Right forelimb (tissue), 1 donor: Measurements from ENCODE around the gene WDR70.
"Not testable (repeated sequence)": the region's sequence is repeated elsewhere in the genome, so short reads cannot be mapped to it uniquely, and the experiment has no call there.

Experiments used
- DNase-seq: peaks from one replicate; pipeline ENCODE4 v3.0.0-alpha.2; 2018

Gene WDR70

GRCh38 chr5:37654566-37654965 lies 275.4 kb downstream of the WDR70 start:
- DNase-seq, result not testable (repeated sequence)

GRCh38 chr5:37657046-37657445 lies 277.9 kb downstream of the WDR70 start:
- DNase-seq, result no peak

- no peak for DNase-seq
Measured at GRCh38 chr5:37658440-37658839, 279.3 kb downstream of the WDR70 start.

GRCh38 chr5:37660319-37660718 lies 281.2 kb downstream of the WDR70 start:
- no peak for DNase-seq

GRCh38 chr5:37661227-37661920 lies 282.3 kb downstream of the WDR70 start:
- DNase-seq, result no peak

- DNase-seq, result no peak
Measured at GRCh38 chr5:37661951-37662350, 282.8 kb downstream of the WDR70 start.

- no peak for DNase-seq
Measured at GRCh38 chr5:37662362-37662761, 283.2 kb downstream of the WDR70 start.

GRCh38 chr5:37662789-37663485 lies 283.8 kb downstream of the WDR70 start:
- DNase-seq, result no peak

DNA sequence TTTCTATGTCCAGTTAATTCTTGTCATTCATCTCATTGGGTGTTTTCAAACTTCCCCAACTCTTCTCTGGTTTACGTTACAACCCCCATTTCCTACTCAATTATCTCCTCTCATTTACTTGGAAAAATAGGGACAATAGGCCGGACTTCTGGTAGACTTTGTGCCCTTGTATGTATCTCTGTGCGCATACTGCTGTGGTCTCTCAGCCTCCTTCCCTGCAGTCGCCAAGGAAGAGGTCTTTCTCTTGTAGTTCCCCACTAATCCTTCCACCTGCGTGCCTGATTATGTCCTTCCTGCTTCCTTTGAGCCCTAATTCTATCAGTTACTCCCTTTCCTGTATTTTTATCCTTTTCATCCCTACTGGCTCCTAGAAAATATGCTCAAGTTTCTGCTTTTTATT lies 284.4 kb downstream of the WDR70 start:
- DNase-seq, result no peak

- DNase-seq, result no peak
Measured at GRCh38 chr5:37664551-37664950, 285.4 kb downstream of the WDR70 start.

- no peak for DNase-seq
Measured at GRCh38 chr5:37665272-37665671, 286.2 kb downstream of the WDR70 start.

DNA sequence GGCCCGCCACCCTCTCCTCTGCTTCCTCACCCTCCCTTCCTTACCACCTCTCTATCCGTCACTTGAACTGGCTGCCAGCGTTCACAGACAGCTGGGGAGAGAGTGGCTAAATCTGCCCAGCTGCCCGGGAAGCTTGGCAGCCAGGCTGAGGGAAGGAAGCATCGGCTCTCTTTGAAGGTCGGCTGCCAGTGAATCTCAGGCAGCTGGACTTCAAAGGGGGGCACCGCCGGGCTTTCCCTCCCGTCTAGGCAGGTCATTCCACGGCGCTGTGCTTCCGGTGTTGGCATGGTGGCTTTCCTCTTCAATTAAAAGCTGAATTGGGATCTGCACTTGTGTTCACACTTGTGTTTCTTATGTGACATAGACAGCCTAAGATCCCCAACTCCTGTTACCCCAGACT lies 286.8 kb downstream of the WDR70 start:
- peak; percentile 71 for DNase-seq

- DNase-seq, result no peak
Measured at GRCh38 chr5:37667430-37667829, 288.3 kb downstream of the WDR70 start.

GRCh38 chr5:37667846-37668245 lies 288.7 kb downstream of the WDR70 start:
- DNase-seq, result no peak

GRCh38 chr5:37668524-37669047 lies 289.5 kb downstream of the WDR70 start:
- DNase-seq, result no peak

- not testable (repeated sequence) for DNase-seq
Measured at GRCh38 chr5:37672118-37672588, 293.0 kb downstream of the WDR70 start.

DNA sequence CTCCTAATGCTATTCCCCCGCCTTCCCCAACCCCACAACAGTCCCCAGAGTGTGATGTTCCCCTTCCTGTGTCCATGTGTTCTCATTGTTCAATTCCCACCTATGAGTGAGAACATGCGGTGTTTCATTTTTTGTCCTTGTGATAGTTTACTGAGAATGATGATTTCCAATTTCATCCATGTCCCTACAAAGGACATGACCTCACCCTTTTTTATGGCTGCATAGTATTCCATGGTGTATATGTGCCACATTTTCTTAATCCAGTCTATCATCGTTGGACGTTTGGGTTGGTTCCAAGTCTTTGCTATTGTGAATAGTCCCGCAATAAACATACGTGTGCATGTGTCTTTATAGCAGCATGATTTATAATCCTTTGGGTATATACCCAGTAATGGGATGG lies 295.2 kb downstream of the WDR70 start:
- DNase-seq, result not testable (repeated sequence)

DNA sequence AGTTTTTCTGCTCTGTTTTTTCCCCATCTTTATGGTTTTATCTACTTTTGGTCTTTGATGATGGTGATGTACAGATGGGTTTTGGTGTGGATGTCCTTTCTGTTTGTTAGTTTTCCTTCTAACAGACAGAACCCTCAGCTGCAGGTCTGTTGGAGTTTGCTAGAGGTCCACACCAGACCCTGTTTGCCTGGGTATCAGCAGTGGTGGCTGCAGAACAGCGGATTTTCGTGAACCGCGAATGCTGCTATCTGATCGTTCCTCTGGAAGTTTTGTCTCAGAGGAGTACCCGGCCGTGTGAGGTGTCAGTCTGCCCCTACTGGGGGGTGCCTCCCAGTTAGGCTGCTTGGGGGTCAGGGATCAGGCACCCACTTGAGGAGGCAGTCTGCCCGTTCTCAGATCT lies 300.2 kb downstream of the WDR70 start:
- not testable (repeated sequence) for DNase-seq

GRCh38 chr5:37679903-37680302 lies 300.8 kb downstream of the WDR70 start:
- DNase-seq, result not testable (repeated sequence)

- DNase-seq, result no peak
Measured at GRCh38 chr5:37683072-37683471, 304.0 kb downstream of the WDR70 start.

GRCh38 chr5:37685211-37685610 lies 306.1 kb downstream of the WDR70 start:
- no peak for DNase-seq

GRCh38 chr5:37685816-37686215 lies 306.7 kb downstream of the WDR70 start:
- DNase-seq, result no peak

DNA sequence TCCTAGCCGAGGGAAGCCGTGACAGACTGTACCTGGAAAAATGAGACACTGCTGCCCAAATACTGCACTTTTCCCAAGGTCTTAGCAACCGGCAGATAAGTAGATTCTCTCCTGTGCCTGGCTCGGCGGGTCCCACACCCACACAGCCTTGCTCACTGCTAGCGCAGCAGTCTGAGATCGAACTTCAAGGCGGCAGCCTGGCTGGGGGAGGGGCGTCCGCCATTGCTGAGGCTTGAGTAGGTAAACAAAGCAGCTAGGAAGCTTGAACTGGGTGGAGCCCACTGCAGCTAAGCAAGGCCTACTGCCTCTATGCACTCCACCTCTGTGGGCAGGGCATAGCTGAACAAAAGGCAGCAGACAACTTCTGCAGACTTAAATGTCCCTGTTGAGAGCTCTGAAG lies 309.8 kb downstream of the WDR70 start:
- DNase-seq, result not testable (repeated sequence)

DNA sequence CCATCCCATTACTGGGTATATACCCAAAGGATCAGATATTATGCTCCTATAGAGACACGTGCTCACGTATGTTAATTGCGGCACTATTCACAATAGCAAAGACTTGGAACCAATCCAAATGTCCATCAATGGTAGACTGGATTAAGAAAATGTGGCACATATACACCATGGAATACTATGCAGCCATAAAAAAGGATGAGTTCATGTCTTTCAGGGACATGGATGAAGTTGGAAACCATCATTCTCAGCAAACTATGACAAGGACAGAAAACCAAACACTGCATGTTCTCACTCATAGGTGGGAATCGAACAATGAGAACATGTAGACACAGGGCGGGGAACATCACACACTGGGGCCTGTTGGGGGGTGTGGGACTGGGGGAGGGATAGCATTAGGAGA lies 315.2 kb downstream of the WDR70 start:
- not testable (repeated sequence) for DNase-seq
